Mesenchymal stem cell (in vitro differentiated cells and primary cell): ENCODE results near the gene SLC23A2.

Experiments
- DNase-seq: peaks from one replicate; pipeline ENCODE4 v3.0.0-alpha.2; 2013
- H2AFZ ChIP-seq: one replicate; pipeline ENCODE4 v1.6.1; 2013; ENCODE audit warnings: low read depth, mild to moderate bottlenecking, control low read depth, inconsistent platforms, low read length, moderate library complexity
- H2AK5ac ChIP-seq: 2 replicates; pipeline ENCODE4 v1.6.1; 2013; ENCODE audit warnings: low read length, moderate library complexity, mild to moderate bottlenecking, inconsistent platforms; ENCODE audit not compliant: severe bottlenecking
- H2BK120ac ChIP-seq: one replicate; pipeline ENCODE4 v1.6.1; 2013; ENCODE audit warnings: low read depth, mild to moderate bottlenecking, inconsistent platforms, low read length, moderate library complexity
- H2BK12ac ChIP-seq, 2 experiments: one replicate each; pipeline ENCODE4 v1.6.1; 2013; ENCODE audit warnings: inconsistent platforms in 2 of 2, low read length in 2 of 2, mild to moderate bottlenecking in 2 of 2, moderate library complexity in 2 of 2, control low read depth in 1 of 2
- H2BK15ac ChIP-seq: one replicate; pipeline ENCODE4 v1.6.1; 2013; ENCODE audit warnings: mild to moderate bottlenecking, low read depth, inconsistent platforms; ENCODE audit not compliant: poor library complexity, severe bottlenecking
- H2BK5ac ChIP-seq: 2 replicates; pipeline ENCODE4 v1.6.1; 2013; ENCODE audit warnings: low read depth, mild to moderate bottlenecking, low read length, control low read depth, inconsistent platforms; ENCODE audit not compliant: poor library complexity, severe bottlenecking
- H3K14ac ChIP-seq, 2 experiments: one replicate each; pipeline ENCODE4 v1.6.1; 2013; ENCODE audit warnings: inconsistent platforms in 2 of 2, low read length in 2 of 2, control low read depth in 1 of 2, mild to moderate bottlenecking in 1 of 2, moderate library complexity in 1 of 2
- H3K18ac ChIP-seq, 2 experiments: one replicate each; pipeline ENCODE4 v1.6.1; 2013; ENCODE audit warnings: inconsistent platforms in 2 of 2, low read length in 2 of 2, control low read depth in 1 of 2, low read depth in 1 of 2, mild to moderate bottlenecking in 1 of 2
- H3K23ac ChIP-seq, 2 experiments: one replicate each; pipeline ENCODE4 v1.6.1; 2013; ENCODE audit warnings: inconsistent platforms in 2 of 2, low read length in 2 of 2, mild to moderate bottlenecking in 2 of 2, moderate library complexity in 2 of 2, control low read depth in 1 of 2
- H3K27ac ChIP-seq: 2 replicates; pipeline ENCODE4 v1.5.1; 2013; ENCODE audit warnings: mild to moderate bottlenecking, moderate library complexity, low read length, control low read depth, inconsistent platforms; ENCODE audit not compliant: poor library complexity, severe bottlenecking
- H3K27me3 ChIP-seq, 2 experiments: 2 replicates each; pipeline versions ENCODE4 v1.6.1 to v1.7.0; 2013; ENCODE audit warnings: low read length in 2 of 2, mild to moderate bottlenecking in 2 of 2, moderate library complexity in 2 of 2, control low read depth in 1 of 2, inconsistent platforms in 1 of 2; ENCODE audit not compliant: control insufficient read depth in 1 of 2, insufficient read depth in 1 of 2
- H3K36me3 ChIP-seq, 2 experiments: 2 replicates each; pipeline versions ENCODE4 v1.6.1 to v1.7.0; 2013; ENCODE audit warnings: low read length in 2 of 2, control low read depth in 1 of 2, inconsistent platforms in 1 of 2, low read depth in 1 of 2, mild to moderate bottlenecking in 1 of 2; ENCODE audit not compliant: insufficient read depth in 2 of 2, control insufficient read depth in 1 of 2
- H3K4ac ChIP-seq, 2 experiments: one replicate each; pipeline ENCODE4 v1.6.1; 2013; ENCODE audit warnings: inconsistent platforms in 2 of 2, low read length in 2 of 2, mild to moderate bottlenecking in 2 of 2, moderate library complexity in 2 of 2, control low read depth in 1 of 2, low read depth in 1 of 2
- H3K4me1 ChIP-seq: 2 replicates; pipeline ENCODE4 v1.6.1; 2013; ENCODE audit warnings: low read depth, low read length, control low read depth; ENCODE audit not compliant: control insufficient read depth, insufficient read depth
- H3K4me2 ChIP-seq: 2 replicates; pipeline ENCODE4 v1.6.1; 2013; ENCODE audit warnings: low read length, mild to moderate bottlenecking, inconsistent platforms; ENCODE audit not compliant: poor library complexity, severe bottlenecking
- H3K4me3 ChIP-seq, 2 experiments: 2 replicates each; pipeline versions ENCODE4 v1.5.1 to v1.7.0; 2013; ENCODE audit warnings: low read length in 2 of 2, mild to moderate bottlenecking in 2 of 2, control low read depth in 1 of 2, low read depth in 1 of 2; ENCODE audit not compliant: insufficient read depth in 1 of 2
- H3K79me1 ChIP-seq: replicated peaks from 2 replicates; pipeline ENCODE4 v1.6.1; 2013; ENCODE audit warnings: mild to moderate bottlenecking, control low read depth, low read length, inconsistent platforms; ENCODE audit not compliant: poor library complexity, severe bottlenecking
- H3K9ac ChIP-seq: 2 replicates; pipeline ENCODE4 v1.7.0; 2013; ENCODE audit warnings: mild to moderate bottlenecking, low read length, moderate library complexity
- H3K9me3 ChIP-seq: 2 replicates; pipeline ENCODE4 v1.7.0; 2013; ENCODE audit warnings: mild to moderate bottlenecking, low read length; ENCODE audit not compliant: control insufficient read depth
- H4K8ac ChIP-seq: one replicate; pipeline ENCODE4 v1.6.1; 2013; ENCODE audit warnings: inconsistent platforms, mild to moderate bottlenecking, low read length, moderate library complexity
- H4K91ac ChIP-seq: one replicate; pipeline ENCODE4 v1.6.1; 2013; ENCODE audit warnings: mild to moderate bottlenecking, low read length, inconsistent platforms
- WGBS: methylation state at CpG from one replicate; pipeline ENCODE4 v1.1.7; 2013; ENCODE audit warnings: mixed read lengths; 5-methylcytosine and 5-hydroxymethylcytosine counted together

The SLC23A2 gene

GRCh38 chr20:4891190-4891763 is 110.0 kb downstream of the SLC23A2 start:
- H3K9me3 ChIP-seq, result no peaks in the 10 kb centered on the region
- no peak overlapping the region for H3K18ac ChIP-seq
- peaks cover 11% of the 10 kb centered on the region for H3K79me1 ChIP-seq
- DNase-seq, result no peak
- no peak overlapping the region for H4K91ac ChIP-seq
- 97% methylated on average over 7 of the region's 7 CpGs for WGBS
- H3K4ac ChIP-seq, result no peak overlapping the region
- no peak overlapping the region for H2BK15ac ChIP-seq
- H2BK12ac ChIP-seq, result no peak overlapping the region
- no peak overlapping the region for H2AK5ac ChIP-seq
- H2BK120ac ChIP-seq, result no peak overlapping the region
- H3K27me3 ChIP-seq, result no peaks in the 10 kb centered on the region
- H3K36me3 ChIP-seq, result peaks cover 20 to 28% of the 10 kb centered on the region in 2 experiments
- H3K4me1 ChIP-seq, result peaks cover 17% of the 10 kb centered on the region
- no peak overlapping the region for H3K4me3 ChIP-seq
- H3K14ac ChIP-seq, result no peak overlapping the region
- no peak overlapping the region for H3K23ac ChIP-seq
- H3K9ac ChIP-seq, result no peak overlapping the region
- H3K27ac ChIP-seq, result no peak overlapping the region
- no peak overlapping the region for H2BK5ac ChIP-seq
- H3K4me2 ChIP-seq, result no peak overlapping the region
- no peak overlapping the region for H4K8ac ChIP-seq
- no peak overlapping the region for H2AFZ ChIP-seq

- Histone ChIP-seq H3K4me3 (no peak overlapping the region), H2BK120ac (no peak overlapping the region), H3K23ac (no peak overlapping the region), H3K27ac (no peak overlapping the region), H3K9me3 (no peaks in the 10 kb centered on the region), H2AK5ac (no peak overlapping the region), H3K9ac (no peak overlapping the region), H3K14ac (no peak overlapping the region), H3K79me1 (peaks cover 13% of the 10 kb centered on the region), H3K27me3 (no peaks in the 10 kb centered on the region), H3K18ac (no peak overlapping the region), H2BK5ac (no peak overlapping the region), H2BK12ac (no peak overlapping the region), H2AFZ (no peak overlapping the region), H4K91ac (no peak overlapping the region), H4K8ac (no peak overlapping the region), H2BK15ac (no peak overlapping the region), H3K4me2 (no peak overlapping the region), H3K36me3 (peaks cover 13 to 40% of the 10 kb centered on the region in 2 experiments), H3K4ac (no peak overlapping the region), H3K4me1 (peaks cover 6% of the 10 kb centered on the region)
- DNase-seq, result no peak
- WGBS, result 96% methylated on average over 5 of the region's 7 CpGs
Observed at GRCh38 chr20:4889446-4889845, 111.9 kb downstream of the SLC23A2 start.

GRCh38 chr20:4887586-4887985 is 113.7 kb downstream of the SLC23A2 start:
- no peak overlapping the region for H3K4me2 ChIP-seq
- no peak overlapping the region for H3K23ac ChIP-seq
- H2AFZ ChIP-seq, result no peak overlapping the region
- no peak overlapping the region for H3K27ac ChIP-seq
- no peak overlapping the region for H2BK120ac ChIP-seq
- no peak overlapping the region for H3K4me3 ChIP-seq
- H2BK5ac ChIP-seq, result no peak overlapping the region
- H2AK5ac ChIP-seq, result no peak overlapping the region
- no peaks in the 10 kb centered on the region for H3K9me3 ChIP-seq
- H4K91ac ChIP-seq, result no peak overlapping the region
- no peak overlapping the region for H2BK15ac ChIP-seq
- H3K36me3 ChIP-seq, result peaks cover 19 to 56% of the 10 kb centered on the region in 2 experiments
- no peak overlapping the region for H4K8ac ChIP-seq
- H3K18ac ChIP-seq, result no peak overlapping the region
- no peak for DNase-seq
- H3K4ac ChIP-seq, result no peak overlapping the region
- no peak overlapping the region for H3K9ac ChIP-seq
- peaks cover 8% of the 10 kb centered on the region for H3K79me1 ChIP-seq
- H2BK12ac ChIP-seq, result no peak overlapping the region
- H3K4me1 ChIP-seq, result peaks cover 2% of the 10 kb centered on the region
- 88% methylated on average over 11 of the region's 11 CpGs for WGBS
- no peak overlapping the region for H3K14ac ChIP-seq
- no peaks in the 10 kb centered on the region for H3K27me3 ChIP-seq

- H3K27ac ChIP-seq, result no peak overlapping the region
- H2AFZ ChIP-seq, result no peak overlapping the region
- no peak overlapping the region for H3K4ac ChIP-seq
- H3K9me3 ChIP-seq, result no peaks in the 10 kb centered on the region
- H2BK15ac ChIP-seq, result no peak overlapping the region
- no peak overlapping the region for H2BK5ac ChIP-seq
- peaks cover 8% of the 10 kb centered on the region for H3K79me1 ChIP-seq
- H4K8ac ChIP-seq, result no peak overlapping the region
- no peak overlapping the region for H2BK12ac ChIP-seq
- peak overlapping the region in 1 of 2 experiments; percentile 4 for H3K14ac ChIP-seq
- H3K9ac ChIP-seq, result no peak overlapping the region
- peaks cover 19 to 59% of the 10 kb centered on the region in 2 experiments for H3K36me3 ChIP-seq
- H3K4me1 ChIP-seq, result peaks cover 2% of the 10 kb centered on the region
- no peak for DNase-seq
- H2BK120ac ChIP-seq, result no peak overlapping the region
- H3K4me2 ChIP-seq, result no peak overlapping the region
- H2AK5ac ChIP-seq, result no peak overlapping the region
- 95% methylated on average over 8 of the region's 8 CpGs for WGBS
- no peak overlapping the region for H3K18ac ChIP-seq
- H3K4me3 ChIP-seq, result no peak overlapping the region
- H4K91ac ChIP-seq, result no peak overlapping the region
- no peak overlapping the region for H3K23ac ChIP-seq
- H3K27me3 ChIP-seq, result no peaks in the 10 kb centered on the region
Observed at GRCh38 chr20:4886771-4887527, 114.4 kb downstream of the SLC23A2 start.
